Type B pancreatic cell (in vitro differentiated cells): ENCODE results near the gene SLC25A4. TPM values are rescaled to one million over a fixed set of nuclear protein-coding genes. Genes with fewer than 3 reads are reported as not detected.
"Not testable (repeated sequence)": the region's sequence is repeated elsewhere in the genome, so short reads cannot be mapped to it uniquely, and the experiment has no call there.

Source experiments
- DNase-seq: peaks from one replicate; pipeline ENCODE4 v3.0.0; 2021; ENCODE audit warnings: mixed read lengths; ENCODE audit not compliant: unreplicated experiment; ENCODE audit errors: extremely low spot score
- H3K27ac Mint-ChIP-seq: 2 replicates; pipeline ENCODE4 v1.8.0; 2021; ENCODE audit warnings: mild to moderate bottlenecking, mixed read lengths
- H3K27me3 Mint-ChIP-seq: 2 replicates; pipeline ENCODE4 v1.8.0; 2021; ENCODE audit warnings: mixed read lengths
- H3K36me3 Mint-ChIP-seq: 2 replicates; pipeline ENCODE4 v1.8.0; 2021; ENCODE audit warnings: mixed read lengths
- H3K4me1 Mint-ChIP-seq: one replicate; pipeline ENCODE4 v1.8.0; 2021; ENCODE audit warnings: mixed read lengths; ENCODE audit not compliant: unreplicated experiment
- H3K4me3 Mint-ChIP-seq: 2 replicates; pipeline ENCODE4 v1.8.0; 2021; ENCODE audit warnings: mild to moderate bottlenecking, mixed read lengths
- H3K9me3 Mint-ChIP-seq: 2 replicates; pipeline ENCODE4 v1.8.0; 2021; ENCODE audit warnings: mixed read lengths
- CTCF ChIP-seq: fragments of 200-600 bp; sonication (generic); conservative IDR thresholded peaks from 2 replicates; pipeline ENCODE4 v1.5.0; 2021; ENCODE audit warnings: antibody characterized with exemption, mild to moderate bottlenecking
- total RNA-seq: library from RNA; stranded (reverse); gene quantifications from 2 replicates; pipeline ENCODE4 v1.2.1, GENCODE V29; 2021; ENCODE audit warnings: low replicate concordance

Gene SLC25A4
- total RNA-seq, 1 donor from 2014 or later, result 31.0 TPM

GRCh38 chr4:185115827-185116232, 27.2 kb upstream of the SLC25A4 start:
- no peak for TF ChIP-seq CTCF
- no peaks in the 10 kb centered on the region for H3K36me3 Mint-ChIP-seq
- no peak for DNase-seq
- peaks cover 17% of the 10 kb centered on the region for H3K4me1 Mint-ChIP-seq
- no peaks in the 10 kb centered on the region for H3K9me3 Mint-ChIP-seq
- H3K27me3 Mint-ChIP-seq, result no peaks in the 10 kb centered on the region
- H3K27ac Mint-ChIP-seq, result peak overlapping the region; percentile 52
- H3K4me3 Mint-ChIP-seq, result peak overlapping the region; percentile 78

GRCh38 chr4:185117300-185117934, 25.6 kb upstream of the SLC25A4 start:
- Mint-ChIP-seq H3K36me3 (no peaks in the 10 kb centered on the region), H3K4me1 (peaks cover 17% of the 10 kb centered on the region), H3K4me3 (no peak overlapping the region), H3K27me3 (peaks cover under 1% of the 10 kb centered on the region), H3K9me3 (no peaks in the 10 kb centered on the region), H3K27ac (no peak overlapping the region)
- no peak for TF ChIP-seq CTCF
- no peak for DNase-seq

- Mint-ChIP-seq H3K4me1 (peaks cover 17% of the 10 kb centered on the region), H3K36me3 (no peaks in the 10 kb centered on the region), H3K27ac (no peak overlapping the region), H3K9me3 (no peaks in the 10 kb centered on the region), H3K27me3 (peaks cover 14% of the 10 kb centered on the region), H3K4me3 (no peak overlapping the region)
- DNase-seq, result no peak
- no peak for TF ChIP-seq CTCF
Observed at GRCh38 chr4:185118876-185119275, 24.2 kb upstream of the SLC25A4 start.

GRCh38 chr4:185119467-185119866, 23.6 kb upstream of the SLC25A4 start:
- not testable (repeated sequence) for DNase-seq, H3K9me3 Mint-ChIP-seq, H3K36me3 Mint-ChIP-seq, H3K4me3 Mint-ChIP-seq, H3K27ac Mint-ChIP-seq
- H3K27me3 Mint-ChIP-seq, result peaks cover 18% of the 10 kb centered on the region
- peaks cover 17% of the 10 kb centered on the region for H3K4me1 Mint-ChIP-seq

DNA sequence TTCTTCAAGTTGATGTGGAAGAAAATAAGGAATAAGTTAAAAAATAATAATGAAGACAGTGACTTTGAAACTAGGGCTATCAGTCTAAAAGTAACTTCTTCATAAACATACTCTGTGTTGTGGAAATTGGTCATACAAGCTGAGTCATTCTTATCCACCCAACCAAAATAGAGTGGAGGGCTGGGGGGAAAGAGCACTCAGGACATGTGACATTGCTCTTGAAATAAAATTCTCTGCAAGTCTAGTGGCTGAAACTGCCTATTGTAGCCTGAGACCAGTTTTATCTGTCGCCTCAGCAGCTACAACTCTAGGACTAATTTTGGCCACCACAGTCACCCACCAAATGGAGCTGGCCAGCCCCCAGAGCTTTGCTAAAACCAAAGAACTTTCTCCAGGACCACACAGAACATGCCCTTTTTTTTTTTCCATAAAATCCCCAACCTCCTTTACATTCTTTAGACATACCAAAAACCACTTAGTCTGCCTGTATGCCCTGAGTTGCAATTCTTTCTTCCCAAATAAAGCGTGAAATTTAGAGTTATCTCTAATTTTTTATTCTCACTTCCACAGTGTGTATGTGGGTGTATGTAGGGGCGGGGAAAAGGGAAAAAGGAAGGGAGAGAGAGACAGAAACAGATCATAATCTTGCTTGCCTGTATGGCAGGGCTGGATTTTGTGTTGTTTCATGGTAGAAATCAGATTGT, 23.0 kb upstream of the SLC25A4 start:
- no peak for DNase-seq
- Mint-ChIP-seq H3K4me1 (peaks cover 17% of the 10 kb centered on the region), H3K27ac (no peak overlapping the region), H3K27me3 (peaks cover 24% of the 10 kb centered on the region), H3K9me3 (no peaks in the 10 kb centered on the region), H3K4me3 (no peak overlapping the region), H3K36me3 (no peaks in the 10 kb centered on the region)
- TF ChIP-seq CTCF, result no peak

GRCh38 chr4:185120631-185120946, 22.5 kb upstream of the SLC25A4 start:
- Mint-ChIP-seq H3K36me3 (no peaks in the 10 kb centered on the region), H3K4me3 (no peak overlapping the region), H3K4me1 (peaks cover 17% of the 10 kb centered on the region), H3K27me3 (peaks cover 28% of the 10 kb centered on the region), H3K9me3 (no peaks in the 10 kb centered on the region), H3K27ac (no peak overlapping the region)
- TF ChIP-seq CTCF, result no peak
- no peak for DNase-seq
